ENCODE measurements around the gene ACSF2. TPM values are rescaled to one million over a fixed set of nuclear protein-coding genes. Genes with fewer than 3 reads are reported as not detected.

Gene ACSF2
- total and polyA plus RNA-seq, 2 of the 13 experiments (the other 11 are each of a cell fraction or from before 2014, with no cell fraction given) = 87.3 to 109 TPM

GRCh38 chr17:50507871-50508572, 82.0 kb downstream of the ACSF2 start, which contains the start of gene MYCBPAP:
MYCBPAP (plus strand) TSS chr17:50508439; CDS start chr17:50508675, 236 bp downstream.
- ChIA-PET CTCF (ENCODE audit: low intra/inter-chr PET ratio, low total read pairs) (no interaction called here), POLR2A (no interaction called here)
- ATAC-seq (no peak), FAIRE-seq (no peak), DNase-seq (ENCODE audit: low spot score) (no peak)
- in situ Hi-C loops (cut with HindIII; ENCODE audit: extremely low pct_ligation_motif_present, low pct_unique_long_range_greater_than_20kb) (no loop called here), intact Hi-C loops (cut with micrococcal nuclease; ENCODE audit: unreplicated experiment) (no loop called here)
- TF ChIP-seq CREB1 (IDR thresholded peaks at IDR 0.05) (peak; percentile 75; the same call in 1 of the 2 replicates), CREB1 (CRISPR knock-in tag; IDR thresholded peaks at IDR 0.05) (no peak), KLF9 (CRISPR knock-in tag; IDR thresholded peaks at IDR 0.05; ENCODE audit: low read depth) (no peak), ZNF816 (CRISPR knock-in tag; IDR thresholded peaks at IDR 0.05; ENCODE audit: borderline replicate concordance) (no peak)
- no peaks in the 10 kb centered on the region for H3K36me3 ChIP-seq (replicated peaks in 1 of 2; ENCODE audit: control insufficient read depth in 1 of 2, insufficient read depth in 2 of 2, low read length in 2 of 2)
- no peak within 1 kb of the TSS for H3K27ac ChIP-seq (ENCODE audit: extremely low read length, insufficient read depth, low read length)
- peaks cover 0 to 8% of the 10 kb centered on the region in 2 experiments; a peak in 2 of 5 replicates for H3K27me3 ChIP-seq (ENCODE audit: control insufficient read depth in 1 of 2, insufficient read depth in 2 of 2, low read length in 2 of 2)
- WGBS (ENCODE audit: low lambda C conversion rate) = 87% methylated on average over 55 of the region's 66 CpGs
- no peak within 1 kb of the TSS for H3K4me2 ChIP-seq (ENCODE audit: low read depth, low read length)
- no peaks in the 10 kb centered on the region for H3K9me3 ChIP-seq (ENCODE audit: low read length)
- peaks cover 46% of the 10 kb centered on the region for H3K4me1 ChIP-seq (ENCODE audit: insufficient read depth, low read length)
- H4K20me1 ChIP-seq (ENCODE audit: insufficient read depth, low read length) = no peaks in the 10 kb centered on the region
- no peak within 1 kb of the TSS for H2AFZ ChIP-seq (ENCODE audit: low read length)
- H3K9ac ChIP-seq (ENCODE audit: insufficient read depth, low read depth, low read length) = no peak within 1 kb of the TSS
- no TSS peak for BruUV-seq (replicated peaks)
- H3K4me3 ChIP-seq (replicated peaks in 1 of 3; ENCODE audit: insufficient read depth in 1 of 3, low read depth in 2 of 3, low read length in 3 of 3) = no peak within 1 kb of the TSS
- no peaks in the 10 kb centered on the region for H3K79me2 ChIP-seq (ENCODE audit: insufficient read depth, low read length)

GRCh38 chr17:50508573-50509460, 82.8 kb downstream of the ACSF2 start:
- no peaks in the 10 kb centered on the region for H3K79me2 ChIP-seq (ENCODE audit: insufficient read depth, low read length)
- H3K4me2 ChIP-seq (ENCODE audit: low read depth, low read length) = no peak overlapping the region
- WGBS (ENCODE audit: low lambda C conversion rate) = 72% methylated on average over 32 of the region's 32 CpGs
- no peaks in the 10 kb centered on the region for H3K9me3 ChIP-seq (ENCODE audit: low read length)
- intact Hi-C loops (cut with micrococcal nuclease; ENCODE audit: unreplicated experiment) = no loop called here
- H3K27me3 ChIP-seq (ENCODE audit: control insufficient read depth in 1 of 2, insufficient read depth in 2 of 2, low read length in 2 of 2) = peaks cover 0 to 8% of the 10 kb centered on the region in 2 experiments; a peak in 2 of 5 replicates
- POLR2A ChIA-PET = no interaction called here
- H3K36me3 ChIP-seq (replicated peaks in 1 of 2; ENCODE audit: control insufficient read depth in 1 of 2, insufficient read depth in 2 of 2, low read length in 2 of 2) = no peaks in the 10 kb centered on the region
- no peaks in the 10 kb centered on the region for H4K20me1 ChIP-seq (ENCODE audit: insufficient read depth, low read length)
- CTCF ChIA-PET (ENCODE audit: low intra/inter-chr PET ratio, low total read pairs) = no interaction called here
- H3K4me1 ChIP-seq (ENCODE audit: insufficient read depth, low read length) = peaks cover 44% of the 10 kb centered on the region
- no TSS peak for BruUV-seq (replicated peaks)
- H3K9ac ChIP-seq (ENCODE audit: insufficient read depth, low read depth, low read length) = no peak overlapping the region
- H3K27ac ChIP-seq (ENCODE audit: extremely low read length, insufficient read depth, low read length) = no peak overlapping the region
- H3K4me3 ChIP-seq (replicated peaks in 1 of 3; ENCODE audit: insufficient read depth in 1 of 3, low read depth in 2 of 3, low read length in 3 of 3) = no peak overlapping the region
- no peak for FAIRE-seq
- no peak for DNase-seq (ENCODE audit: low spot score)
- no peak for ATAC-seq
- no peak overlapping the region for H2AFZ ChIP-seq (ENCODE audit: low read length)
- in situ Hi-C loops (cut with HindIII; ENCODE audit: extremely low pct_ligation_motif_present, low pct_unique_long_range_greater_than_20kb) = no loop called here
- TF ChIP-seq ZNF318 (CRISPR knock-in tag; IDR thresholded peaks at IDR 0.05) (no peak), SRSF4 (IDR thresholded peaks at IDR 0.05; ENCODE audit: low read depth, low read length, poor library complexity, severe bottlenecking) (no peak)

All from HepG2 (cell line).